ENCODE results near the gene SIX2. TPM values are rescaled to one million over a fixed set of nuclear protein-coding genes. Genes with fewer than 3 reads are reported as not detected.

The SIX2 gene
- total RNA-seq, 1 donor from 2014 or later, result not detected

GRCh38 chr2:44962176-44962695 lies 47.0 kb downstream of the SIX2 start:
- H2AFZ ChIP-seq (replicated peaks), result no peak overlapping the region
- peaks cover 16% of the 10 kb centered on the region for H3K4me1 Mint-ChIP-seq
- H3K27me3 ChIP-seq, result no peaks in the 10 kb centered on the region
- H4K20me1 ChIP-seq (ENCODE audit: low read depth), result peaks cover 11% of the 10 kb centered on the region
- H3K27ac Mint-ChIP-seq, result peak overlapping the region; percentile 19
- no peak overlapping the region for H3K4me3 Mint-ChIP-seq
- H3K9ac ChIP-seq, result no peak overlapping the region
- TF ChIP-seq EZH2phosphoT487 (IDR thresholded peaks at IDR 0.05) (no peak), CTCF (IDR thresholded peaks at IDR 0.05) (no peak), EZH2 (IDR thresholded peaks at IDR 0.05) (no peak)
- no peak overlapping the region for H3K4me2 ChIP-seq
- no peaks in the 10 kb centered on the region for H3K9me3 ChIP-seq (ENCODE audit: low read depth)
- H3K9me3 Mint-ChIP-seq, result no peaks in the 10 kb centered on the region
- peaks cover 36% of the 10 kb centered on the region for H3F3A ChIP-seq (ENCODE audit: low read depth)
- H3K4me3 ChIP-seq, result no peak overlapping the region
- no peaks in the 10 kb centered on the region for H3K36me3 Mint-ChIP-seq
- no peak overlapping the region for H3K27ac ChIP-seq
- no peaks in the 10 kb centered on the region for H3K36me3 ChIP-seq
- peaks cover 30% of the 10 kb centered on the region for H3K4me1 ChIP-seq
- peaks cover 12% of the 10 kb centered on the region for H3K27me3 Mint-ChIP-seq (ENCODE audit: insufficient read depth, low read depth)
- no peak for DNase-seq (ENCODE audit: low spot score)
- H3K79me2 ChIP-seq (ENCODE audit: low read depth), result no peaks in the 10 kb centered on the region

- Histone ChIP-seq H3K9ac (no peak overlapping the region), H3K79me2 (ENCODE audit: low read depth) (no peaks in the 10 kb centered on the region), H3K4me1 (peaks cover 28% of the 10 kb centered on the region), H2AFZ (replicated peaks) (no peak overlapping the region), H3K36me3 (no peaks in the 10 kb centered on the region), H4K20me1 (ENCODE audit: low read depth) (peaks cover 11% of the 10 kb centered on the region), H3K4me3 (no peak overlapping the region), H3F3A (ENCODE audit: low read depth) (peaks cover 32% of the 10 kb centered on the region), H3K9me3 (ENCODE audit: low read depth) (no peaks in the 10 kb centered on the region), H3K4me2 (no peak overlapping the region), H3K27ac (no peak overlapping the region), H3K27me3 (peaks cover 11% of the 10 kb centered on the region)
- Mint-ChIP-seq H3K4me1 (peaks cover 22% of the 10 kb centered on the region), H3K27me3 (ENCODE audit: insufficient read depth, low read depth) (peaks cover 14% of the 10 kb centered on the region), H3K4me3 (no peak overlapping the region), H3K36me3 (no peaks in the 10 kb centered on the region), H3K9me3 (no peaks in the 10 kb centered on the region), H3K27ac (no peak overlapping the region)
- no peak for TF ChIP-seq EZH2phosphoT487 (IDR thresholded peaks at IDR 0.05)
- TF ChIP-seq EZH2 (IDR thresholded peaks at IDR 0.05), result no peak
- no peak for TF ChIP-seq CTCF (IDR thresholded peaks at IDR 0.05)
- DNase-seq (ENCODE audit: low spot score), result no peak
Measured at GRCh38 chr2:44960871-44961270, 48.4 kb downstream of the SIX2 start.

GRCh38 chr2:44959855-44960254 lies 49.4 kb downstream of the SIX2 start:
- Histone ChIP-seq H3K9me3 (ENCODE audit: low read depth) (no peaks in the 10 kb centered on the region), H3K4me2 (no peak overlapping the region), H3F3A (ENCODE audit: low read depth) (peaks cover 26% of the 10 kb centered on the region), H3K9ac (no peak overlapping the region), H2AFZ (replicated peaks) (no peak overlapping the region), H3K4me1 (peaks cover 28% of the 10 kb centered on the region), H3K27me3 (peaks cover 19% of the 10 kb centered on the region), H3K27ac (no peak overlapping the region), H3K79me2 (ENCODE audit: low read depth) (no peaks in the 10 kb centered on the region), H3K36me3 (no peaks in the 10 kb centered on the region), H3K4me3 (no peak overlapping the region), H4K20me1 (ENCODE audit: low read depth) (peaks cover 6% of the 10 kb centered on the region)
- peaks cover 16% of the 10 kb centered on the region for H3K27me3 Mint-ChIP-seq (ENCODE audit: insufficient read depth, low read depth)
- no peak overlapping the region for H3K27ac Mint-ChIP-seq
- DNase-seq (ENCODE audit: low spot score), result no peak
- no peaks in the 10 kb centered on the region for H3K36me3 Mint-ChIP-seq
- peaks cover 21% of the 10 kb centered on the region for H3K4me1 Mint-ChIP-seq
- no peak overlapping the region for H3K4me3 Mint-ChIP-seq
- TF ChIP-seq EZH2 (IDR thresholded peaks at IDR 0.05) (no peak), CTCF (IDR thresholded peaks at IDR 0.05) (no peak), EZH2phosphoT487 (IDR thresholded peaks at IDR 0.05) (no peak)
- H3K9me3 Mint-ChIP-seq, result no peaks in the 10 kb centered on the region

Measured in neural progenitor cell (in vitro differentiated cells).